ENCODE measurements around the gene TDG.
"Not testable (repeated sequence)": the region's sequence is repeated elsewhere in the genome, so short reads cannot be mapped to it uniquely, and the experiment has no call there.

The TDG gene

DNA sequence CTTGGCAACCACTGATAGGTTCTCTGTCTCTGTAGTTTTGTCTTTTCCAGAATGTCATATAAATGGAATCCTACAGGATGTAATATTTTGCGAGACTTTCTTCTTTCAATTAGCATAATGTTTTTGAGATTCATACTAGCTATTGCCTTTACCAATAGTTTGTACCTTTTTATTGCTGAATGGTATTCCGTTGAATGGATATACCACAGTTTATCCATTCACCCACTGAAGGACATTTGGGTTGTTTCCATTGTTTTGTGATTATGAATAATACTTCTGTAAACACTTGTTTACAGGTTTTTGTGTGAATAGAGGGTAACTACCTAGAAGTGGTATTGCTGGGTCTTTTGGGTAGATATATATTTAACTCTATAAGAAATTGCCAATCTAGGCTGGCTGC is 58.0 kb downstream of the TDG start:
- DNase-seq: no peak

DNA sequence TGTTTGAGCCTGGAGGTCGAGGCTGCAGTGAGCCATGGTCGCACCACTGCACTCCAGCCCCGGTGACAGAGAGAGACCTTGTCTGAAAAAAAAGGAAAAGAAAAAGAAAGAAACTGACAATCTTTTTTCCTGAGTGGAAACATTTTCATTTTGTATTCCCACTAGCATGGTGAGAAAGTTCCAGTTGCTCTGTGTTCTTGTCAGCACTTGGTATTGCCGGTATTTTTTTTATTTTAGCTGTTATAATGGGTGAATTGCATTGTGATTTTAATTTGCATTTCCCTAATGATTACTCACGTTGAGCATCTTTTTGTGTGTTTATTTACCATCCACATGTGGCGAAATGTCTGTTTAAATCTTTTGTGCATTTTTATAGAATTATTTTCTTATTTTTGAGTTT is 58.7 kb downstream of the TDG start:
- DNase-seq: no peak

DNA sequence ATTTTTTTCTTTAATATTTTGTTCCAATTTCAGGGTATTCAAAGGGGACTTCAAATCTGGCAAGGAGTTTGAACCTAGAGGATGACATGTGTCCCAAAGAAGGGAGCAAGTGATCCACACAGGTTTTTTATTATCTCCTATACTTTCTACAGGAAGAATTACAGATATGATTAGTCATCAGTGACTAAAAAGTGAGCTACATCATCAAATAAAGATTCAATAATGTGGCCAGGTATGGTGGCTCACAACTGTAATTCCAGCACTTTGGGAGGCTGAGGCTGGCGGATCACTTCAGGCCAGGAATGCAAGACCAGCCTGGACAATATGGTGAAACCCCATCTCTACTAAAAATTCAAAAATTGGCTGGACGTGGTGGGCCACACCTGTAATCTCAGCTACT is 60.1 kb downstream of the TDG start:
- no peak for DNase-seq

DNA sequence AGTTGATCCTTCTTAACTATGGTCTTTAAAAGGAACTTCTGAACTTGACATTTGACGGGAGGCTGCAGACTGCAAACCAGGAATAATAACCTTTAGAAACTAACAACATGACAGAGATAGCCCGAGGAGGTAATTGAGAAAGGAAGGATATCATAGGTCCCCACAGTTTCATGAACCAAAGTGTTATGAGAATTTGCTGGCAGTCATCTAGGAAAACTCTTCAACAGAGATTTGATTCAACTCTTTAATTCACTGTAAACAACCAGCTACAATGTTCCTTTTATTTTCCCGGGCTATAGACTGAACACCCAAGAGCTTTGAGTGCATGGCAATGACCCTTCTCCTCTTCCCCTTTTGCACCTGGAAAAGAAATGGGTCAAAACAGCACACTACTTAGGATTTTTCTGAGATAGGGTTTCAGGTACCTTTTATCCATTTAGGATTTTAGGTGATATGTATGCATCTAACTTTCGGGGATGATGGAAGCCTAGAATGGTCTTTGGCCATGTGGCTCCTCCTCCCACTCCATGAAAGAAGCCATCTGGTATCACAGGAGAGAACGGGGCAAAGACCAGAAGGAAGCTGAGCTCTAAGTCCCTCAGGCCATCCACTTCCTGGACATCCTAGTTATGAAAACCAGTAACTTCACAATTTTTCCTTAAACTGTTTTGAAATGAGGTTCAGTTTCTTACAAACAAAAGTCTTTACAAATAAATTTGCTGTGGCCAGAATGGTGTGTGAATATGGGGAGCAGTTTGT is 61.3 kb downstream of the TDG start:
- no peak for DNase-seq

DNA sequence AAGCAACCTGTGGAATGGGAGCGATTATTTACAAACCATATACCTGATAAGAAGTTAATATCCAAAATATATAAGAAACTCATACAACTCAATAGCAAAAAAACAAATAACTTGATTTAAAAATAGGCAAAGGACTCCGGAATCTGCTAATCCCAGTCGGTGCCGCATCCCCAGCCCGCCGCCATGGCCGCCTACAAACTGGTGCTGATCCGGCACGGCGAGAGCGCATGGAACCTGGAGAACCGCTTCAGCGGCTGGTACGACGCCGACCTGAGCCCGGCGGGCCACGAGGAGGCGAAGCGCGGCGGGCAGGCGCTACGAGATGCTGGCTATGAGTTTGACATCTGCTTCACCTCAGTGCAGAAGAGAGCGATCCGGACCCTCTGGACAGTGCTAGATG is 64.9 kb downstream of the TDG start:
- not testable (repeated sequence) for DNase-seq

DNA sequence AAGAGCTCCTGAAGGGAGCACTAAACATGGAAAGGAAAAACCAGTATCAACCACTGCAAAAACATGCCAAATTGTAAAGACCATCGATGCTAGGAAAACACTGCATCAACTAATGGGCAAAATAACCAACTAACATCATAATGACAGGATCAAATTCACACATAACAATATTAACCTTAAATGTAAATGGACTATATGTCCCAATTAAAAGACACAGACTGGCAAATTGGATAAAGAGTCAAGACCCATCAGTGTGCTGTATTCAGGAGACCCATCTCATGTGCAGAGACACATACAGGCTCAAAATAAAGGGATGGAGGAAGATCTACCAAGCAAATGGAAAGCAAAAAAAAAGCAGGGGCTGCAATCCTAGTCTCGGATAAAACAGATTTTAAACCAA is 70.5 kb downstream of the TDG start:
- DNase-seq: not testable (repeated sequence)
